GM19351 (cell line): ENCODE data around the gene CYP4A22.
"Not testable (repeated sequence)": the region's sequence is repeated elsewhere in the genome, so short reads cannot be mapped to it uniquely, and the experiment has no call there.

Experiments
- ATAC-seq: cut with Tn5 transposase; IDR thresholded peaks from one replicate; pipeline ENCODE4 v1.9.1; 2021; ENCODE audit warnings: mild to moderate bottlenecking, moderate library complexity; ENCODE audit not compliant: unreplicated experiment

Gene CYP4A22

GRCh38 chr1:47149162-47149561, 11.9 kb downstream of the CYP4A22 start:
- ATAC-seq = not testable (repeated sequence)

- not testable (repeated sequence) for ATAC-seq
Observed at GRCh38 chr1:47156457-47156856, 19.2 kb downstream of the CYP4A22 start.

- not testable (repeated sequence) for ATAC-seq
Observed at GRCh38 chr1:47157957-47158356, 20.7 kb downstream of the CYP4A22 start.

- no peak for ATAC-seq
Observed at GRCh38 chr1:47160716-47161115, 23.5 kb downstream of the CYP4A22 start.

- ATAC-seq = no peak
Observed at GRCh38 chr1:47161298-47162040, 24.2 kb downstream of the CYP4A22 start.

- no peak for ATAC-seq
Observed at GRCh38 chr1:47164552-47164951, 27.3 kb downstream of the CYP4A22 start.

GRCh38 chr1:47172782-47173181, 35.5 kb downstream of the CYP4A22 start:
- ATAC-seq = no peak

- ATAC-seq = no peak
Observed at GRCh38 chr1:47174656-47175020, 37.4 kb downstream of the CYP4A22 start.

GRCh38 chr1:47175227-47175934, 38.1 kb downstream of the CYP4A22 start:
- ATAC-seq = peak; percentile 52

GRCh38 chr1:47178020-47178419, 40.8 kb downstream of the CYP4A22 start:
- ATAC-seq = no peak

- ATAC-seq = no peak
Observed at GRCh38 chr1:47178654-47179016, 41.4 kb downstream of the CYP4A22 start.

GRCh38 chr1:47179017-47179987, 42.1 kb downstream of the CYP4A22 start:
- ATAC-seq = peak; percentile 89

GRCh38 chr1:47179988-47180563, 42.8 kb downstream of the CYP4A22 start:
- ATAC-seq = no peak

- no peak for ATAC-seq
Observed at GRCh38 chr1:47180603-47181094, 43.4 kb downstream of the CYP4A22 start.

GRCh38 chr1:47181095-47181954, 44.1 kb downstream of the CYP4A22 start:
- ATAC-seq = no peak

- ATAC-seq = no peak
Observed at GRCh38 chr1:47181955-47182675, 44.9 kb downstream of the CYP4A22 start.

GRCh38 chr1:47182676-47183235, 45.5 kb downstream of the CYP4A22 start:
- no peak for ATAC-seq

GRCh38 chr1:47183308-47184089, 46.3 kb downstream of the CYP4A22 start:
- ATAC-seq = no peak
